Spleen (tissue), 7 donors: ENCODE measurements around the gene ZNF653.

Experiments used
- CTCF ChIP-seq, 11 experiments: fragments of 200-600 bp in 7 of 11; fragments of 450-650 bp in 4 of 11; sonication (generic) in 4 of 11; IDR thresholded peaks in 8 of 11; conservative IDR thresholded peaks in 3 of 11; 1 replicate in 7 of 11; 2 replicates in 4 of 11; pipeline versions ENCODE4 v1.4.0 to v1.8.0; 2016 to 2021; ENCODE audit warnings: antibody characterized with exemption in 11 of 11, inconsistent platforms in 4 of 11, mild to moderate bottlenecking in 1 of 11
- POLR2A ChIP-seq, 3 donors: fragments of 450-650 bp; IDR thresholded peaks; one replicate each; pipeline ENCODE4 v1.5.1; 2017; ENCODE audit warnings: antibody characterized with exemption in 3 of 3, mild to moderate bottlenecking in 1 of 3
- donor health status: DM: no; HTN: no; CAD: no; lungs with moderate emphysema.
- donor health status: DM: no; HTN: no; CAD: no.
- donor health status: DM: no; HTN: no; CAD: no.

DNA sequence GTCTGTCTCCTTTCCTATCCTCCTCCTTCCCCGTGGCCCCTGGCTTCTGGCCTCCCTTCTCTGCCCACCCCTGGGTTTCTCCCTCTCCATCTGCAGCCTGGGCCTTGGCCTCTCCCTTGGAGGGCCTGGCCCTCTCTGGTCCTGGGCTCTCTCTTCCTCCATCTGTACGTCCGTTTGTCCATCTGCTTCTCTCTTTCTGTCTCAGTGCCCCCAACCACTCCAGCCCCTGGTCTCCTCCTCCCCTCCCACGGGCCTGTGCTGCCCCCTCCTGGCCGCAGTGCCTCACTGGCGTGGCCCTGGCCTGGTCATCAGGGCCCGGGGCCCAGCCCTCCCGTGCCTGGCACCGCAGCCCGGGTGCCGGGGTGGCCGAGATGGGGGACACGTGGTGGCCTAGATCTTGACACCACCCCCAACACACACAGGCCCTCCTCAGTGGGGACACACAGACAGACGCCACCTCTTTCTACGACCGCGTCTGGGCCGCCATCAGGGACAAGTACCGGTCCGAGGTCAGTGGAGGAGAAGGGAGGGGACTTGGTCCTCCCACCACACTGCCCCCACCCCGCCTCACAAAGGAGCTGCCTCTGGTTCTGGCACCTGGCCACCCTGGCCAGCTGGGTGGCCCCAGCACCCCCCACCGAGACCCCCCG lies 58.9 kb downstream of the ZNF653 start:
- TF ChIP-seq CTCF (IDR thresholded peaks at IDR 0.05 in 8 of 11, conservative IDR thresholded peaks at IDR 0.05 in 3 of 11) (peak; percentile 66 to 93 (median 88)), POLR2A (IDR thresholded peaks at IDR 0.05) (no peak)
